Mucosa of descending colon (tissue), 3 donors: ENCODE data around the gene HOXA3. TPM values are rescaled to one million over a fixed set of nuclear protein-coding genes. Genes with fewer than 3 reads are reported as not detected.

Experiments
- ATAC-seq: fragments of 200-7000 bp; cut with Tn5 transposase; one replicate; pipeline ENCODE4 v1.9.1; 2020; ENCODE audit warnings: mild to moderate bottlenecking, moderate library complexity
- DNase-seq, 3 donors: peaks; one replicate each; pipeline ENCODE4 v3.0.0-alpha.2; 2020
- H3K36me3 ChIP-seq: fragments of 200-600 bp; one replicate; pipeline ENCODE4 v1.8.0; 2021; ENCODE audit warnings: low read depth, mild to moderate bottlenecking
- H3K4me1 ChIP-seq: fragments of 200-600 bp; one replicate; pipeline ENCODE4 v1.8.0; 2021; ENCODE audit warnings: low read depth, mild to moderate bottlenecking
- H3K4me3 ChIP-seq: fragments of 200-600 bp; one replicate; pipeline ENCODE4 v1.8.0; 2021; ENCODE audit warnings: mild to moderate bottlenecking
- H3K9me3 ChIP-seq: fragments of 200-600 bp; one replicate; pipeline ENCODE4 v1.8.0; 2021; ENCODE audit warnings: mild to moderate bottlenecking
- intact Hi-C, 2 donors: fragments of 100-400 bp; cut with DNase I in 1 of 2; cut with micrococcal nuclease in 1 of 2; formaldehyde crosslinking; loops; one replicate each; pipeline versions ENCODE4 v1.11.0 to v1.11.1; 2022; cut with DNase I, micrococcal nuclease
- long read RNA-seq, 2 donors: library from polyadenylated mRNA; unstranded; transcript quantifications; one replicate each; pipeline ENCODE4 v2.0.0, GENCODE V29; 2019 to 2021
- total RNA-seq, 3 donors: library from RNA; stranded (reverse); fragmentation: NEBNext Ultra II Directional in 2 of 3; extraction: Animal tissue kit (Norgen Biotek cat#: 25700) in 2 of 3; gene quantifications; one replicate each; pipeline versions ENCODE4 v1.2.1 to v1.2.4, GENCODE V29; 2021 to 2023
- TF ChIP-seq, protein P1 (sequence below): fragments of 200-600 bp; IDR thresholded peaks from one replicate; pipeline ENCODE4 v1.8.0; 2022; ENCODE audit warnings: antibody characterized with exemption, mild to moderate bottlenecking
- donor health status: DM: no; HTN: no; CAD: no; lungs with moderate emphysema.
- donor health status: DM: no; HTN: no; CAD: no.
- donor health status: DM: no; HTN: yes; CAD: no.

The HOXA3 gene
- total RNA-seq: 10 to 100 TPM; 19.9 to 38.1 (median 20.5) TPM
- long read RNA-seq, donor 1, partial matches to known transcripts: 2 of 2 reads
- long read RNA-seq, donor 1, other reads (novel, unspliced or antisense): 0 of 2 reads
- long read RNA-seq, donor 2, partial matches to known transcripts: 1 of 8 reads
- long read RNA-seq, donor 2, other reads (novel, unspliced or antisense): 7 of 8 reads

GRCh38 chr7:27151931-27152815 is at the start of gene HOXA3:
Gene HOXA3, minus strand, starts transcription at chr7:27152583. Its CDS starts 41,943 bp downstream, at chr7:27110640.
- no peaks in the 10 kb centered on the region for H3K9me3 ChIP-seq
- TF ChIP-seq, protein P1, sequence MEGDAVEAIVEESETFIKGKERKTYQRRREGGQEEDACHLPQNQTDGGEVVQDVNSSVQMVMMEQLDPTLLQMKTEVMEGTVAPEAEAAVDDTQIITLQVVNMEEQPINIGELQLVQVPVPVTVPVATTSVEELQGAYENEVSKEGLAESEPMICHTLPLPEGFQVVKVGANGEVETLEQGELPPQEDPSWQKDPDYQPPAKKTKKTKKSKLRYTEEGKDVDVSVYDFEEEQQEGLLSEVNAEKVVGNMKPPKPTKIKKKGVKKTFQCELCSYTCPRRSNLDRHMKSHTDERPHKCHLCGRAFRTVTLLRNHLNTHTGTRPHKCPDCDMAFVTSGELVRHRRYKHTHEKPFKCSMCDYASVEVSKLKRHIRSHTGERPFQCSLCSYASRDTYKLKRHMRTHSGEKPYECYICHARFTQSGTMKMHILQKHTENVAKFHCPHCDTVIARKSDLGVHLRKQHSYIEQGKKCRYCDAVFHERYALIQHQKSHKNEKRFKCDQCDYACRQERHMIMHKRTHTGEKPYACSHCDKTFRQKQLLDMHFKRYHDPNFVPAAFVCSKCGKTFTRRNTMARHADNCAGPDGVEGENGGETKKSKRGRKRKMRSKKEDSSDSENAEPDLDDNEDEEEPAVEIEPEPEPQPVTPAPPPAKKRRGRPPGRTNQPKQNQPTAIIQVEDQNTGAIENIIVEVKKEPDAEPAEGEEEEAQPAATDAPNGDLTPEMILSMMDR: no peak
- no peaks in the 10 kb centered on the region for H3K36me3 ChIP-seq
- intact Hi-C loops: loop anchor here in 1 of 2 donors (10.0 kb wide), 1 partner anchor 777 kb away; no protein-coding TSS in a partner anchor
- peak within 1 kb of the TSS; percentile 74 for H3K4me3 ChIP-seq
- peaks cover 41% of the 10 kb centered on the region for H3K4me1 ChIP-seq
- peak; percentile 48 for ATAC-seq
- DNase-seq: peak; percentile 87

DNA sequence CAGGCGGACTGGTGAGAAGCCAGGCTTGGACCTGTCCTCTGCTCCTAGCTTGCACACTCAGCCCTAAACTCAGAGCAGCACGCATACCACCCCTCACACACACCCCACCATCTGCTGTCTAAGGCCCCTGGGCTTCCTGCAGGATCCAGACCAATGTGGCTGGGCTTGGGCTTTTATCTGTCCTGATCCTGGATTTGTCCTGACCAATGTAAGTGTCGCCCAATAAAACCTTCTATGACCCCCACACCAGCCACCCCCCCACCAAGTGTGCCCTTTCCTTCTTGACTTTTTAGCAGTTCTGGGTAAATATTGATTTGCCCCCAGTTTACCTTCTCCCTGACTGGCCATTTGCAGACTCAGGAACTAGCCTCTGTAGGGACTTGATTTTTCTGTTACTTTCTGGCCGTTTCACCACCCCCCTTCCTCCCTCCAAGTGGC is 49.2 kb upstream of the HOXA3 start:
- ATAC-seq (no peak), DNase-seq (peak in 2 of 3 donors; percentile 55 to 60)
- TF ChIP-seq, protein P1: no peak
- peak overlapping the region; percentile 30 for H3K4me3 ChIP-seq
- H3K36me3 ChIP-seq: no peaks in the 10 kb centered on the region
- peaks cover 10% of the 10 kb centered on the region for H3K4me1 ChIP-seq
- H3K9me3 ChIP-seq: no peaks in the 10 kb centered on the region
- intact Hi-C loops: no loop called here

GRCh38 chr7:27200761-27201579 is 48.6 kb upstream of the HOXA3 start:
- ATAC-seq: peak; percentile 46
- TF ChIP-seq, protein P1: no peak
- intact Hi-C loops: no loop called here
- Histone ChIP-seq H3K4me3 (peak overlapping the region; percentile 30), H3K4me1 (peaks cover 10% of the 10 kb centered on the region), H3K36me3 (no peaks in the 10 kb centered on the region), H3K9me3 (no peaks in the 10 kb centered on the region)
- peak in 2 of 3 donors; percentile 48 to 58 for DNase-seq

- Histone ChIP-seq H3K4me1 (peaks cover 6% of the 10 kb centered on the region), H3K4me3 (peak within 1 kb of the TSS; percentile 68), H3K36me3 (no peaks in the 10 kb centered on the region), H3K9me3 (no peaks in the 10 kb centered on the region)
- TF ChIP-seq, protein P1: no peak
- ATAC-seq (peak; percentile 75), DNase-seq (peak; percentile 86 to 93 (median 89))
- intact Hi-C loops: loop anchor here in 1 of 2 donors (10.0 kb wide), 2 partner anchors 725 to 825 kb away; no protein-coding TSS in a partner anchor
Observed at GRCh38 chr7:27199849-27200760, 47.7 kb upstream of the HOXA3 start, which contains the start of gene HOXA13. Gene HOXA13, minus strand, starts transcription at chr7:27200091. Its CDS starts 14 bp downstream, at chr7:27200077.
